Activated CD4-positive, alpha-beta T cell treated with anti-CD3 and anti-CD28 coated beads, Interleukin-2, Interleukin-4, amounts not matched to agents 100 ng/mL and 50 ng/mL, durations not matched to agents 16 hours and 8 hours (primary cell): ENCODE measurements around the gene FANCG.

ENCODE experiments used
- DNase-seq: peaks from one replicate; pipeline ENCODE4 v3.0.0-alpha.2; 2020; ENCODE audit warnings: low spot score

FANCG gene

DNA sequence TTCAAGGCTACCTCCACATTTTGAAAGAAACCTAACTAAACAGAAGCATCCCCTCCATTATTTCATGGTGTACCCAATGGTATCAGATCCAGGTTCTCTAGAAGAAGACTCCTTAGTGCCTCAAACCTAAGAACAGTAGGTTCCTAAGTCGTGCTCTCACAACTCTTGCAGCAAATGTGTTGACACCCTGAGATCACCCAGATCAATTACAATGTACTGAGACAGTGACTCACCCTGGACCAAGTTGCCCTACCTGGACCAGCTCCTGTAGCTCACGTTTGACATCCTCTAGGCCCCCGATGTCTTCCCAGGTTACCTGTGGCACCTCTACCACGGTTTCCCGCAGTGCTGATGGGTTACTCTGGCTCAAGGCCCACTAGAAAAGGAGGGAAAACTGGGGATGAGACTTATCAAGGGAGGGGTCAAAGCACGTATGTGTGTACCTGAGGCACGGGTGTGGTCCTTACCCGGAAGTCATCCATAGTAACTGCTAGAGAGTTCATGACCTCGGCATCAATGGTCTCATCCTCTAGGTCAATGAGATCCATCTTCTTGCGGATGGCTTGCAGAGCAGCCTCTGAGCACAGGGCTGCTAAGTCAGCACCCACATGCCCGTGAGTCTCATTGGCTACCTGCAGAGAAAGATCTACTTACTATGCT lies 19.1 kb downstream of the FANCG start:
- no peak for DNase-seq

DNA sequence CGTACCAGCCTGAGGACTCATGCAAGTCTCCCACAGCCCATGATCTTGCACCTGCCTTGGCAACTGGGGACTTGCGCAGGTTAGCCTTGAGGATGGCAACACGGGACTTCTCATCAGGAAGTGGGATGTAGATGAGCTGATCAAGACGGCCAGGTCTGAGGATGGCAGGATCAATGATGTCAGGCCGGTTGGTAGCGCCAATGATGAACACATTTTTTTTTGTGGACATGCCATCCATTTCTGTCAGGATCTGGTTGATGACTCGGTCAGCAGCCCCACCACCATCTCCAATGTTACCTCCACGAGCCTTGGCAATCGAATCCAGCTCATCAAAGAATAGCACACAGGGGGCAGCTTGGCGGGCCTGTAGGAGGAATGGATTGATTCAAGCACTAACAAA lies 20.3 kb downstream of the FANCG start:
- DNase-seq: no peak

DNA sequence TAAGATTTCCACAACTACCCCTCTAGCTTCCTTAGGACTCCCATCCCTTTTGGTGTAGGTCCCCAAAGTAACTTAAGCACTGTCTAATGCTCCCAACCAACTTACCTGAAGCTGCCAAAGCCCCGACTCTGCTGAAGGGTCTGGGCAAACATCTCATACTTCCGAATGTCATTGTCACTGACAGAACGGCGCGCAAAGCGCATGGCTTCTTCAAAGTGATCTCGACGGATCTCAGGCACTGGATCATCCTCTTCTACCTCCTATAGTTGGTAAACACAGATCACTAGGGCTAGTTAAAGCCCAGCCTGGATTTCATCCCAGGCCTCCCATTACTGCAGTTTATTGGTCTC lies 22.5 kb downstream of the FANCG start:
- no peak for DNase-seq

DNA sequence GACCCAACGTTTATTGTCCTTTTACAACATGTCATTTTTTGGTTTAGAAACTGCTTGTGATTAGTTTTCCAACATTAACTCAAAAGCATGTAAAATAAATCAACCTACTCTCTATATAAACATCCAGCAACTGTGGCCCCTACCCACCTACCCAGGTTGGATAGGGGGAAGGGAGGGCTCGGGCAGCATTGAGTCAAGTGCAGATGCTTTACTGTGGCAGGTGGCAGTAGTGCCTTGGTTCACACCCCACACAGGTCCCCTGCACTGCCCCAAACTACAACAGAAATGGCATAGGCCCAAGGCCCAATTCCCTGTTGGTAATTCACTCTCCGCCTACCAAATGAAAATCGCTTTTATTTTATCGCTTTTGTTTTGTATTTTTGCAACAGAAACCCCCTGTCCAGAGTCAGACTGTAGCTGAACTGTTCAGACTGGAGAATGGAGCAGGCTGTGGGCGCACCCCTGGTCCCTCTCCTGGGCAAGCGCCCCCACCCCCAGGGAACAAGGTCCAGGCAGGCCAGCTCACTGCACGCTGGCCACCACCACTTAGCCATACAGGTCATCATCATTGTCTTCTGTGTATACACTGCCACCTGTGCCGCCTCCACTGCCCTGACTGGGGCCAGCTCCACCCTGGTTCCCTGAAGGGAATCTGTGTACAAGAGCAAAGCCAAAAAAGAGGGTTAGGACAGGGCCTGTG lies 23.0 kb downstream of the FANCG start:
- no peak for DNase-seq

DNA sequence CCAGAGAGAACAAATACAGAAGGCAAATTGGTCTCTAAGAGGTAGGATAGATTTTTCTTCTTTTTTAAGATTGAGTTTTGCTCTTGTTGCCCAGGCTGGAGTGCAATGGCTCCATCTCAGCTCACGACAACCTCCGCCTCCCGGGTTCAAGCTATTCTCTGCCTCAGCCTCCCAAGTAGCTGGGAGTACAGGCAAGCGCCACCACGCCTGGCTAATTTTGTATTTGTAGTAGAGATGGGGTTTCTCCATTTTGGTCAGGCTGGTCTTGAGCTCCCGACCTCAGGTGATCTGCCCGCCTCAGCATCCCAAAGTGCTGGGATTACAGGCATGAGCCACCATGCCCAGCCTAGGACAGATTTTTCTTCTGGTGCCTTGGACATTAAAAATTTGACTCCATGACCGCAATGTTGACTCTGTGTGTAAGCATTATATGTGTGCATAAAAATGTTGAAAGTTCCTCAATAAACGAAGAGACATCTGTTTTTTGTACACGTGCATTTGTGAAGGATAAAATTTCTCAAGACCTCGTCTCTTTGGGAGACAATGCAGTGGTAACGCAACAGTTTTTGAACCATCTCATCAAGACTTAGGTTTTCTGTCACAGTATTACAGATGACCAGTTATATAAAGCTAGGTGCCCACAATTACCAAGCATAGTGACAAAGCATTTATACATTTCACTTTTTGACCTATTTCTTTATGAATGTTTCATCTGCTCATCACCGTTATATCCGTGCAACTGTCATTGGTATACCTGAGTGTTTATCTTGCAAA lies 24.7 kb downstream of the FANCG start:
- no peak for DNase-seq

DNA sequence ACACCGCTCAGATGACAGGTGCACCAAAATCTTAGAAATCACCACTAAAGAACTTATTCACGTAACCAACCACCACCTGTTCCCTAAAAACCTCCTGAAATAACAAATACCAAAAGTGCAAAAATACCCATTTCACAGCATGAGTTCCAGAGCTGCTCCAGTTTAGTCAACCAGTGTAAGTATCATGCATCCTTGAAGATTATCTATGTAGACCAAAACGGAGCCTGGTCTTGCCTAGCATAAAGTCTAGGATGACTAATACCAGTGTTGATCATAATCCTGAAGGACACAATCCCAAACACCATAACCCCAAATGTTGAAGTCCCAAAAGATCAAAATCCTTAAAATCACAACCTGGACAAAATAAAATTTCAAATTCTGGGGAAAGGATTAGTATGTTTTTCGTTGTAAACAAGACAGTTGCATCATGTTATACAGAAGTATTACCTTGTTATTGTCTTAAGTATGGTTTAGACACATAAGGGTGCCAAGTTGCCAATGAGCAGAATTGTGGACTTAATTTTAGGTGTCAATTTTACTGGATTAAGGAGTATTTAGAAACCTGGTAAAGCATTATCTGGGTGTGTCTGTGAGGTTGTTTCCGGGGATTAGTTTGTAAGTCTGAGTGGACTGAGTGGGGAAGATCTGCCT lies 25.4 kb downstream of the FANCG start:
- DNase-seq: no peak

DNA sequence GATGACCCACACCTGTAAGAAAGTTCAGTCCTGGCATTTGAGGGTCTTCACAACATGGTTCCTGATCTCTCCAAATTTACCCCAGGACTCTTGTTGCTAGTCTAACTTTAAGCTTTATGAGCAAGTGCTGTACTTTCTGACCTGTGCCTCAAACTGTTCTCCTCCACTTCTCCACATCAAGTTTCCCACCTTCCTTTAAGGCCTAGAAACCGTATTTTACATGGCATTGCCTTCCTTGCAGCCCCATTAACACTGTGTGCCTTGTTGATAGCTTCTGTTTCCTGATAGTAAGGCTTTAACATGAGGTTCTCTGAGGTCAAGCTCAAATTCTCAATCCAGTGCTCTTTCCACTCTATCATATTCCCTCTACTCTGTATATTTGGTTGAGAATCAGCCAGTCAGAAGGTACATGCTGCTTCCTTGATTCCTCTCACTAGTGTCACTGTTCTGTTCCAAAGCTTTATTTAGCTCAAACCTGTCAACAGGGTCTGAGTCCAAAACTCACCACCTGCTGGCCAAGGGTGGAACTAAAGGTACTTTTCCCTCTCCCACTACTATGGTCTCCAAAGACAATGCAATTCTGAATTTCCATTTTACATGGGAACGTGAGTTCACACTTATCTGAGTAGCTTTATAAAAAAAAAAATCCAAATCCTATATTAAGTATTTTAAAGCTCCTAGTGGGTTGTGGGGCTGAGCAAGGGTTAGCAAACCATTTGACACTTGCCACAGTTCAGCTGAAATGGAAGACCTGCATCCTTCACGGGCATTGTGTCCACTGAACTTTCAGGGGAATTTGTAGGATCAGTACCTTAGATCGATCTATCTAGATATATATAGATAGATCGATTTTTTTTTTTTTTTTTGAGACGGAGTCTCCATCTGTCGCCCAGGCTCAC lies 28.4 kb downstream of the FANCG start:
- peak; percentile 33 for DNase-seq

DNA sequence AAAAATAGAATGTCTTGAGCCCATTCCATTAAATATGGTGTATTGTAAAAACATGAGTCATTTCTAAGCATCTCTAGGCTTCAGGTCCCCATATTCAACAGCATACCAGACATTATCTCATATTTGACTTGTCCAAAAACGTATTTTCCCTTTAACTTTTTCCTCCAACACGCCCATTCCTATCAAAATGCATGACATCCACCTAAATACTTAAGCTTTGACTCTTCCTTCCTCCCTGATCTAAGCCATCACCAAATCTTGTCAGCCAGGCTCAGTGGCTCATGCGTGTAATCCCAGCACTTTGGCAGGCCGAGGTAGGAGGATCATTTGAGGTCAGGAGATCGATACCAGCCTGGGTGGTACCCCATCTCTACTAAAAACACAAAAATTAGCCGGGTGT lies 31.2 kb downstream of the FANCG start:
- DNase-seq: no peak

DNA sequence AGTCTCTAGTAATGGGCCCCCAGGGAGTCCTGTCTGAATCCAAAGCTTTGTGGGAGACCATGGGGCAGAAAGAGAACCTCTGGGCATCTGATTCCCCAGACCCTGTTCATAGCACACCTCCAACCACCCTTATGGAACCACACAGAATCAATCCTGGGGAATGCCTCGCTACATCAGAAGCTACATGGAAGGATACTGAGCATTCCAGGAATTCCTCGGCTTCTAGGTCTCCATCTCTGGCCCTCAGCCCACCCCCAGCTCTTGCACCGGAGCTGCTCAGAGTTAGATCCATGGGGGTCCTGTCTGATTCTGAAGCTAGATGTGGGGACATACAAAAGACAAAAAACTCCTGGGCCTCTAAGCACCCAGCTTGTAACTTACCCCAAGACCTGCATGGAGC lies 35.7 kb downstream of the FANCG start:
- no peak for DNase-seq

DNA sequence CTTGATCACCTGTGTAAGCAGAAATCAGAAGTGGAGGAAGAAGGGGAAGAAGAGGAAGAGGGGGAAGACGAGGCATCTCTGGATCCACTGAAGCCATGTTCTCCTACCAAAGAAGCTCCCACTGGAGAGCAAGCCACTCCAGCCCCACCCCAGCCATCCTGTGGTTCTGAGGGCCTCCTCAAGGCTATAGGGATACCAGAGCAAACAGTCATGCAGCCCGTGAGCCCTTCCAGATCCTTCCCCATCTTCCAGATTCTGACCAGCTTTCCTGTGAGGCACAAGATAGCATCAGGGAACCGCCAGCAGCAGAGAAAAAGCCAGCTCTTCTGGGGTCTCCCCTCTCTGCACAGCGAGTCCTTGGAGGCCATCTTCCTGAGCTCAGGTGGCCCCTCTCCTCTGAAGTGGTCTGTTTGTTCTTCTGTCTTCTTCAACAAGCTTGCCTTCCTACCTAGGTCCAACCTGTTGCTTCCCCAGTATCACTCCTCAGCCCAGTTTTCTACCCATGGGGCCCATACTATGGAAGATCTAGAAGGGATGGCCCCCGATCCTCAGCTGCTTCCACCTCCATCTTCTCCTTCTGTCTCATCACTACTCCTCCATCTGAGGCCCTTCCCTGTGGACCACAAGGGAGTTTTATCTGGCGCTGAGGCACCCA lies 36.7 kb downstream of the FANCG start:
- no peak for DNase-seq

DNA sequence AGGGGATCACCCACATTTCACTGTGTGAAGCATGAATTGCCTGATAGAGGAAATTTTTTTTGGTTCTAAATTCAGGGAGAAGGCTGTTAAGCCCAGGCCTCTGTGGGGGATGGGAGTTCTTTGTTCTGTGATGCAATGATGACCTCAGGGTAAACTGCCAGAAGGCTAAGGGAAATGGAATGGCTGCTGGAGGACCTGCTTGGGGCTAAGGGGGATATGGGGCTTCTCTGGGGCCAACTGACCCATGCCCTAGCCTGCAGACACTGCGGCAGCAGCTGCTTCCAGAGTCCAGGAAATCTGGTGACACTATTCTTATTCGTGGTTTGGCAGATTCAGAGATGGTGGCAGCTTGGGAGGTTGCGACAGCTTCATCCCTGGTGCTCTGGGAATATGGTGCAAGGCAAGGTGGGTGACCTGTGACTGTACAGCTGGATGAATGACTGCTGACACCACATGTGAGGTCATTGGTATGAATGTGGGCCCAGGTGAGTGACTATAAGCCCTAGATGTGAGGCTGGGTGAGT lies 37.6 kb downstream of the FANCG start:
- DNase-seq: no peak

DNA sequence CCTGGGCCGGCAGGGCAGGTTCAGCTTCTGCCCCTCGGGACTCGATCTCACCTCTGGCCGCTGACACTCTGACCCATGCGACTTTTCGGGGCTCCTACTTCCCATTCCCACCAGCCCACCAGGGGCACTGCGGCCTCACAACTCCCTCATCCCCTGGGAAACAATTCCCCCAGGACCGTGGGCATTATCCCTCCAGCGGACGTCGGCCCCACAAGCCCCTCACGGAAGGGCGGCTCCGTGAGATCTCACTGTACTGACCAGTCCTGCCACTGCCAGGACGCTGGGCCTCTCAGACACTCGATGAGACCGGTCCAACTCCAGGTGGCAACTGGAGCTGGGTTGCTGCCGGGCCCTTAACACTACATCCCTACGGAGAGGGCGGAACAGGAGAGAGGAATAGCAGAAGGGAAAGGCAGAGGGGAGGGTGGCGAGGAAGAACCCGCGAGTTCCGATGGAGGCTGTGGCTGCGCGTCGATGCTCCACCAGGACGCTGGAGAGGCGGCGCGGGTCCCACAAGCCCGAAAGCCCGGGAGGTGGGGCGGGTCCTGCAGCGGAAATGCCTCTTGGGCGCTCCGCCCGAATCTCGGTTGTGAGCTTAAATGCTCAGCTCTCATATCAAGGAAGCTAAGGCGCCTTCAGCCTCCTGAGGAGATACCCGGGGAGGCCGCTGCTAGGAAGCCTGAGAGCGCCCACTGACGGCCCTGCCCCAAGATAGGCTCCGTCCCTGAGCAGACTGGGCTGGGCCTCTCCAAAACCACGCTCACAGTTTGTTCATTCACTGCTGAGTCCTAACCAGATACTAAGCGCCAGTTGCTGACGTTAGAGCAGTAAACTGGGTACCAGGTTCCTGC lies 43.7 kb downstream of the FANCG start:
- peak; percentile 58 for DNase-seq

DNA sequence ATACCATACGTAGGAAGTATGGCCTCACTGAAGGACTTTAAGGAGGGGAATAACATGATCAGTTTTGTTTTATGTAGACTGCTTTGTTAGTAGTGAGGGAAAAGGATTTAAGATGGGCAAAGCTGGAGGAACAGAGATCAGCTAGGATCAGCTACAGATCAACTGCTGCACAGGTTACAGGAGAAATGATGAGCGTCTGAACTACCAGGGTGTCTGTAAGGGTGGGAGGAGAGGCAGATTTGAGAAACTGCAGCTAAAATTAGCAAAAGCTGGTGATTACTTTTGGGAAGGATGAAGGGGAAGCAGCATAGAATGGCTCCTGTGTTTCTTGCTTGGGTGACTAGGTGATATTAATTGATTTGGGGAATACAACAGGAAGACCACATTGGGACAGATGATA lies 46.6 kb downstream of the FANCG start:
- DNase-seq: no peak

DNA sequence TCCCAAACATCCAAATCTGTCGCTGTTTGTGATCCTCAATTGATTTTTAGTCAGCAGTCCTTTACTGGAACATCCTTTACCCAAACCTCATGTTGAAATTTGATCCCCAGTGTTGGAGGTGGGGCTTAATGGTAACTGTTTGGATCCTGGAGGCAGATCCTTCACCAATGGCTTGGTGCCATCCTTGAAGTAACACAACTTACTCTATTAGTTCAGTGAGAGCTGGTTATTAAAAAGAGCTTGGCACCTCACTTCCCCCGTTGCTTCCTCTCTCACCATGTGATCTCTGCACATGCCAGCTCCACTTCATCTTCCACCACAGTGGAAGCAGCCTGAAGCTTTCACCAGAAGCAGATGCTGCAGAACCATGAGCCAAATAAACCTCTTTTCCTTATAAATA lies 49.9 kb downstream of the FANCG start:
- no peak for DNase-seq

DNA sequence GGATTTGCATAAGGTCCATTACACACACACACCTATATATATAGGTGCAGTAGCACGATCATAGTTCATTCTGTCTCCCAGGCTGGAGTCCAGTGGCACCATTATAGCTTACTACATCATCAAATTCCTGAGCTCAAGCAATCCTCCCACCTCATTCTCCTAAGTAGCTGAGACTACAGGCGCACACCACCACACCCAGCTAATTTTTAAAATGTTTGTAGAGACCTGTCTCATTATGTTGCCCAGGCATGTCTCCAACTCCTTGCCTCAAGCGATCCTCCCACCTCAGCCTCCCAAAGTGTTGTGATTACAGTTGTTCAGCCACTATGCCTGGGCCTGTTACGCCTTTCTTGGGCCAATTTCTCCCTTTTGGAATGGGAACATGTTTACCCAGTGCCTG lies 50.5 kb downstream of the FANCG start:
- DNase-seq: no peak

DNA sequence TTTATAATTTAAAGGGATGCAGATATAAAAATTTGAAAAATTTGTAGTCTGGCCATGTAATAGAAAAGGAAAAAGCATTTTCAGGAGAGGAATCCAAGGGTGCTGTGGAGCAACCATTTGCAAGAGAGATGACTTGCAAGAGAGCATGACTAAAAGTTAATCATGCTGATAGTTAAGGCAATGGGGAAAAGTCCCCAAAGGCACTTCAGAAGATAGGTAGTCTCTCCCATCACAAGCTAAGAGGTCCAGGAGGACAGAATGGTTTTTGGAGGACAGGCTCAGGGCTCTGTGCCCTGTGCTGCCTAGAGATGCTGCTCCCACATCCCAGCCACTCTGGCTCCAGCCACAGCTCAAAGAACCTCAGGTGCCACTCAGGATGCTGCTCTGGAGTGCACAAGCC lies 51.4 kb downstream of the FANCG start:
- DNase-seq: no peak

DNA sequence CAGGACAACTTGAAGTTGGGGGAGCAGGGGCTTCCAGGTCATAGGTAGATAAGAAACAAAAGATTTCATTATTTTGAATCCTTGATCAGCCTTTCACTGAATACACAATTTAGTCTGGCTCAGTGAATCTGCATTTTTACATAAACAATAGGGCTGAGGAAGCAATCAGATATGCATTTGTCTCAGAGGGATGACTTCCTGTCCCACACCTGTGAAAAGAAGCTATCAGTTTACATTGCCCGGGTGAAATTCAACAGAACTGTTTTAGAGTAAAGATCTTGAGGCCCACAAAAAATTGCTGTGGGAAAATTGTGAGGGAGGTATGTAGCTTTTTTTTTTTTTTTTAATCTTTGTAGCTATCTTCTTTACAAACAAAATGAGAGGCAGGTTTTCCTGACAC lies 51.9 kb downstream of the FANCG start:
- no peak for DNase-seq

DNA sequence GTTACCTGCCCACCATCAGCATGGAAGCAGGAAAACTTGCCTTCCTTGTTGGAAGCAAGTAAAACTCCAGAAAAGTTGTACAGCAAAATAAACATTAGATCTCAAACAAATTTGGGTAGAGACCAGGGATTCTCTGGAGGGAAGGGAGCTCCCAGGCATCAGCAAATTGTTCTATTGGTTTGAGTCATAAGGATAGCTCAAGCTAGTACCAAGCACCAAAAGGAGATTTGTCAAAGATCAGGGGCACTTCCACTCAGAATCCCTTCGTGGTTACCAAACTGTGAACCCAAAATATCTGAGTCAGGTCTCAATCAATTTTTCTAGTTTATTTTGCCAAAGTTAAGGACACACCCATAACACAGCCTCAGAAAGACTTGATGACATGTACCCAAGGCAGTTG lies 52.4 kb downstream of the FANCG start:
- DNase-seq: no peak

DNA sequence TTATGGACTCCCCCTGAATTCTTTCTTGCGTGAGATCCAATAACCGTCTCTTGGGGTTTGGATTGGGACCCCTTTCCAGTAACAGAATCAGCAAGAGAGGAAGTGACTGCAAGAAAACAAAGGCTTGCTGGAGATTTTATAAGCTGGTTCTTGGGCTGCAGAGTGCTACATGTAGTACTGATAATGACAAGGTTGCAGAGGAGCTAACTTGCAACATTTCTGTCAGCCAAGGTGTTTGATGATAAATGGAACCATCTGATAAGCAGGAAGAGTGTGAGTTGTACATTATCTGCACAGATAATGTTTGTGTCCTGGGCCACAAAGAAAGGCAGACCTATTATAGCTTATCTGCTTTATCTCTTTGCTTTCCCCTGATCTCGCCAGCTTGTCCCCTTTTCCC lies 53.1 kb downstream of the FANCG start:
- no peak for DNase-seq
